ENCODE results near the gene PON2.

PON2 gene

DNA sequence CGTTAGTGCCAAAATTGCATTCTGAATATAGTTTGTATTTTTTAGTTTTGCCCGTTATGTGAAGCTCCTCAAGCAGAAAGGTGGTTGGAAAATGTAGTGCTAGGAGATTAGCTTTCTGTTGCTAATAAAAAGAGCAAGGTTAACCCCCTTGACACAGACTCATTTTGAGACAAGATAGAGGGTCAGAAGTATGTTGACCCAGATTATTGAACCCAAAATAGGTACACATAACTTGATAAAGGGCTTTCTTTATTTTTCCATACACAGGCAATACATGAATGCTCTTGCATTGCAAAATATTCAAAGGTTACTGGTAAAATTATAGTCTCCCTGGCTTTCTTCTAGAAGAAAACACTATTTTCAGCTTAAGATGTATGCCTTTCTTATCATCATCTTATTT is 10.0 kb upstream of the PON2 start:
- no peak for DNase-seq (ENCODE audit: low read depth)
- TF ChIP-seq, protein P1, sequence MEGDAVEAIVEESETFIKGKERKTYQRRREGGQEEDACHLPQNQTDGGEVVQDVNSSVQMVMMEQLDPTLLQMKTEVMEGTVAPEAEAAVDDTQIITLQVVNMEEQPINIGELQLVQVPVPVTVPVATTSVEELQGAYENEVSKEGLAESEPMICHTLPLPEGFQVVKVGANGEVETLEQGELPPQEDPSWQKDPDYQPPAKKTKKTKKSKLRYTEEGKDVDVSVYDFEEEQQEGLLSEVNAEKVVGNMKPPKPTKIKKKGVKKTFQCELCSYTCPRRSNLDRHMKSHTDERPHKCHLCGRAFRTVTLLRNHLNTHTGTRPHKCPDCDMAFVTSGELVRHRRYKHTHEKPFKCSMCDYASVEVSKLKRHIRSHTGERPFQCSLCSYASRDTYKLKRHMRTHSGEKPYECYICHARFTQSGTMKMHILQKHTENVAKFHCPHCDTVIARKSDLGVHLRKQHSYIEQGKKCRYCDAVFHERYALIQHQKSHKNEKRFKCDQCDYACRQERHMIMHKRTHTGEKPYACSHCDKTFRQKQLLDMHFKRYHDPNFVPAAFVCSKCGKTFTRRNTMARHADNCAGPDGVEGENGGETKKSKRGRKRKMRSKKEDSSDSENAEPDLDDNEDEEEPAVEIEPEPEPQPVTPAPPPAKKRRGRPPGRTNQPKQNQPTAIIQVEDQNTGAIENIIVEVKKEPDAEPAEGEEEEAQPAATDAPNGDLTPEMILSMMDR (IDR thresholded peaks at IDR 0.05; ENCODE audit: insufficient read depth, low read depth, low read length, missing control alignments), result no peak
- H3K4me3 ChIP-seq (ENCODE audit: low read depth, low read length), result no peak overlapping the region

DNA sequence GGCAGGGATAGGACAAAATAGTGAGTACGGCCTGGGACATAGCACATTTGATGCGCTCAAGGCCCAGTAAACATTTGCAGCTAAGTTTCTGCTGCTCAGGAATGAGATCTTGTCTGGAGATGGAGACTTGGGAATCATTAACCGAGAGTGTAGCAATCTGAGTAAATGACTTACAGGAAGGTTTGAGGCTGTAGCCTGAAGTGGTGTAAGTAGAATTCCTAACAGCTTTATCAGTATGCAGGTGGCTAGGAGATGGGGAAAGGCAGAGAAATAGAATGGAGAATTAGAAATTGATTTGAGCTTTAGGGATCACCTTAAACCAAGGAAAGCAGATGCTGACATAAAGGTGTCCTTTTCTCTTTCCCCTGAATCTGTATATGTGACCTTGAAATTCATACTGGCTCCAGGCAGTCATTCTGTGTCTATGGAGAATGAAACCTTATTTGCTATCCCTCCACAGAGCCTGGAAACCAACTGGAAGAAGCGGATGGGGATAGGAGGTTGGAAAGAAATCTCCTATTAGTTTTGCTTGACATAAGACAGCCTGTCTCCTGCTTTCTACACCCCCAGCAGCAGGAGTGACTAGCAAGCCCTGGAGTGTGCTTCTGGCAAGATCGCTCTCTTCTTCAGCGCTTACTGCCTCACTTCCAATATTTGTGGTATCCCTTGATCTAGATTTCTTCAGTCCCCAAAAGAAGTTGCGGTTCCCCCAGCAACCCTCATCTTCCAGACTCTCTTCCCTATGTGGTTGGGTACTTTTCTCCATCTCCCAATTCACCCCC is 6.4 kb upstream of the PON2 start:
- no peak for DNase-seq (ENCODE audit: low read depth)
- TF ChIP-seq, protein P1 (IDR thresholded peaks at IDR 0.05; ENCODE audit: insufficient read depth, low read depth, low read length, missing control alignments), result no peak
- no peak overlapping the region for H3K4me3 ChIP-seq (ENCODE audit: low read depth, low read length)

DNA sequence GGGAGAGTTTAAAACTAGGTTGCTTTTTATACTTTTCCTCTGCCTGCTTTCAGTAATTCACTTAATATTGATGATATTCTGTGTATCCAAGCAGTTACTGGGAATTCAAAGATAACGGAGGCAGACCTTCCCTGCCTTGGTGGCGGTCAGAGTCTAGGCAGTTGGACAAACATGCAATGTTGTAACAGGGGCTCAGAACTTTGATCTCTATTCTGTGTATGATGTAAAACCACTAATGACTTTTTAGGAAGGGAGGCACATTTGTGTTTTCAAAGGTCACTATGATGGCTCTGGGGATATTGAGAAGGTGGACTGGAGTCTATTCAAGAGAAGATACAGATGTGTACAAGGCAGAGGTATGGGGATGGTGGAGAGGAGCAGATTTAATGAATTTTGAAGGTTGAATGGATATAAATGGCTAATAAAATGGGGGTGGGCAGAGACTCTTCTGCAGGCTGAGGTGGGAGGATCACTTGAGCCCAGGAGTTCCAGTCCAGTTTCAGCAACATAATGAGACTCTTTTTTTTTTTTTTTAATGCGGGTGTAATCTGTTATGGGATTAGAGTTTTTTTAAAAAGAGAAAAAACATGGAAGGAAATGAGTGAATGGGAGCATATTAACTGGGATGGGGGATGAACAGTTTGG is 5.7 kb upstream of the PON2 start:
- TF ChIP-seq, protein P1 (IDR thresholded peaks at IDR 0.05; ENCODE audit: insufficient read depth, low read depth, low read length, missing control alignments), result no peak
- no peak overlapping the region for H3K4me3 ChIP-seq (ENCODE audit: low read depth, low read length)
- no peak for DNase-seq (ENCODE audit: low read depth)

DNA sequence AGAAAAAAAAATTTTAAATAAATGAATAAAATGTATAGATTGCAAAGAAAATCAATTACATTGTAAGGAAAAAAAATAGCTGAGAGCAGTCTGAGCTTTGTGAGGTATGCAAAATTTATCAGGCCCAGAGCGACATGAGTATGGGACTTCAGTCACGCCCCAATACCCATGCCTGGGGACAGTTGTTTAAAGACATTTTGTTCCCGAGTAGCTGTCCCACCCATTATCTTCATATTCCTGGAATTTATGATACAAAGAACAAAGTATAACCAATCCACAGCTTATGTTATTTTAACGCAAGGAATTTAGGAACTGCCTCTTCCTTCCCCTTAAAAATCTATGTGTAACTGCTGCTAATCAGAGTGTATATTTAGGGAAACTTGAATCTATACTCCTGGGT is 1.6 kb upstream of the PON2 start:
- no peak overlapping the region for H3K4me3 ChIP-seq (ENCODE audit: low read depth, low read length)
- TF ChIP-seq, protein P1 (IDR thresholded peaks at IDR 0.05; ENCODE audit: insufficient read depth, low read depth, low read length, missing control alignments), result no peak
- DNase-seq (ENCODE audit: low read depth), result no peak

DNA sequence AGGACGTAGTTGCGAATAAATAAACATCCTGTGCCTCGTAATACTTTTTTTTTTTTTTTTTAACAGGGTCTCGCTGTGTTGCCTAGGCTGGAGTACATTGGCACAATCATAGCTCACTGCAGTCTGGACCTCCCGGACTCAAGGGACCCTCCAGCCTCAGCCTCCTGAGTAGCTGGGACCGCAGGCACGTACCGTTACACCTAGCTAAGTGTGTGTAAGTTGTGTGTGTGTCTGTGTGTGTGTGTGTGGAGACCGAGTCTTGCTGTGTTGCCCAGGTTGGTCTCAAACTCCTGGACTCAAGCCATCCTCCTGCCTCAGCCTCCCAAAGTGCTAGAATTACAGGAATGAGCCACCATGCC is 573 bp upstream of the PON2 start:
- H3K4me3 ChIP-seq (ENCODE audit: low read depth, low read length), result no peak overlapping the region
- peak; percentile 3 for DNase-seq (ENCODE audit: low read depth)
- TF ChIP-seq, protein P1 (IDR thresholded peaks at IDR 0.05; ENCODE audit: insufficient read depth, low read depth, low read length, missing control alignments), result no peak

DNA sequence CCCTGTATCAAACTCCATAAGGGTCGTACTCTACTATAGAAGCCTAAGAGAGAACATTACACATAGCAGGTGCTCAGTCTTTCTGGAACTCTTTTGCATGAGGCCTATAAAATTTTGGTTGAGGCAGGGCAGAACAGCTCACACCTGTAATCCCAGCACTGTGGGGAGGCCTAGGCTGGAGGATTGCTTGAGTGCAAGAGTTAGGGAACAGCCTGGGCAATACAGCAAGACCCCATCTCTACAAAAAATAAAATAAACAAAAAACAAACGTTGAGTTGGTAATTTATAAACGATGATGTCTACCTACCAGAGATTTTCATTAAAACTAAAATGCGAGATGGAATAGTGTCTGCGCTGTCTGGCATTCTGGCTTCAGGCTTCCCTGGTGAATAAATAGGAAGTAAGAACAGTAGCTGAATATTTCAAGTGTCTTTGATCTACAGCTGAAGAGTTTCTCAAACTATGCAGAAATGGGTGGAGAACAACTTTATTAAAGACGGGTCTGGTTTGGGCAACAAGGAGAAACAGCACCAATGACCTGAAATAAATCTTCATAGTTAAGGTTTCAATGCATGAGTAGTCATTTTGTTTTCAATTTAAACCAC is 774 bp downstream of the PON2 start:
- no peak for DNase-seq (ENCODE audit: low read depth)

More for the DNA sequence above, 774 bp downstream of the PON2 start:
- peak overlapping the region; percentile 65 for H3K4me3 ChIP-seq (ENCODE audit: low read depth, low read length)
- TF ChIP-seq, protein P1 (IDR thresholded peaks at IDR 0.05; ENCODE audit: insufficient read depth, low read depth, low read length, missing control alignments), result no peak

All from GM12865 (cell line).